ENCODE data around the gene NEBL.

GRCh38 chr10:20836401-20836800, 60.7 kb downstream of the NEBL start:
- no peak for TF ChIP-seq GATA2 (IDR thresholded peaks at IDR 0.05; ENCODE audit: low read depth, low read length)
- no peak for TF ChIP-seq GATA3 (IDR thresholded peaks at IDR 0.05; ENCODE audit: low read depth, low read length)
